Neural cell (in vitro differentiated cells): ENCODE results near the gene CLIC4. TPM values are rescaled to one million over a fixed set of nuclear protein-coding genes. Genes with fewer than 3 reads are reported as not detected.

Experiments
- H2AFZ ChIP-seq: fragments of 200-600, 300-800 bp; sonication (generic), shearing (Covaris generic); 2 replicates; pipeline ENCODE4 v1.6.0; 2014; ENCODE audit warnings: low read depth, mild to moderate bottlenecking, antibody characterized with exemption, low read length, moderate library complexity
- H3F3A ChIP-seq: fragments of 200-600 bp; shearing (Covaris generic); 2 replicates; pipeline ENCODE4 v1.6.1; 2016; ENCODE audit warnings: mild to moderate bottlenecking, moderate library complexity, mixed read lengths, antibody characterized with exemption, low read length; ENCODE audit not compliant: insufficient read depth, poor library complexity, severe bottlenecking
- H3K27ac ChIP-seq: fragments of 200-600, 300-800 bp; sonication (generic), shearing (Covaris generic); 2 replicates; pipeline ENCODE4 v1.5.1; 2014; ENCODE audit warnings: mild to moderate bottlenecking, low read length, moderate library complexity
- H3K27me3 ChIP-seq: fragments of 300-800, 200-600 bp; sonication (generic), shearing (Covaris generic); 2 replicates; pipeline ENCODE4 v1.6.0; 2014; ENCODE audit warnings: mild to moderate bottlenecking, low read depth, low read length, moderate library complexity; ENCODE audit not compliant: insufficient read depth
- H3K36me3 ChIP-seq: fragments of 300-800, 200-600 bp; sonication (generic), shearing (Covaris generic); 2 replicates; pipeline ENCODE4 v1.5.1; 2014; ENCODE audit warnings: mild to moderate bottlenecking, antibody characterized with exemption, low read length, moderate library complexity; ENCODE audit not compliant: insufficient read depth
- H3K4me2 ChIP-seq: fragments of 300-800, 200-600 bp; sonication (generic), shearing (Covaris generic); 2 replicates; pipeline ENCODE4 v1.6.0; 2014; ENCODE audit warnings: mild to moderate bottlenecking, low read length
- H3K4me3 ChIP-seq: fragments of 300-800, 200-600 bp; sonication (generic), shearing (Covaris generic); 2 replicates; pipeline ENCODE4 v1.5.1; 2014; ENCODE audit warnings: mild to moderate bottlenecking, low read length, moderate library complexity
- H3K79me2 ChIP-seq: fragments of 200-600 bp; shearing (Covaris generic); replicated peaks from 2 replicates; pipeline ENCODE4 v1.6.0; 2014; ENCODE audit warnings: mild to moderate bottlenecking, low read length, moderate library complexity; ENCODE audit not compliant: insufficient read depth
- H3K9ac ChIP-seq: fragments of 300-800, 200-600 bp; sonication (generic), shearing (Covaris generic); 2 replicates; pipeline ENCODE4 v1.6.1; 2016; ENCODE audit warnings: mild to moderate bottlenecking, low read length, mixed read lengths
- H3K9me2 ChIP-seq: fragments of 200-600 bp; shearing (Covaris generic); 2 replicates; pipeline ENCODE4 v1.6.1; 2016; ENCODE audit warnings: mild to moderate bottlenecking, low read length, mixed read lengths; ENCODE audit not compliant: insufficient read depth
- H3K9me3 ChIP-seq: fragments of 200-600, 300-800 bp; sonication (generic), shearing (Covaris generic); 2 replicates; pipeline ENCODE4 v1.6.1; 2016; ENCODE audit warnings: mild to moderate bottlenecking, mixed run types, low read length, moderate library complexity, mixed read lengths
- H4K20me1 ChIP-seq: fragments of 200-600 bp; shearing (Covaris generic); 2 replicates; pipeline ENCODE4 v1.6.1; 2016; ENCODE audit warnings: mild to moderate bottlenecking, mixed run types; ENCODE audit not compliant: insufficient read depth
- CTCF ChIP-seq: fragments of 450-650 bp; IDR thresholded peaks from 2 replicates; pipeline ENCODE4 v1.5.1; 2014; ENCODE audit warnings: antibody characterized with exemption, mild to moderate bottlenecking, moderate library complexity; ENCODE audit not compliant: poor library complexity, severe bottlenecking
- POLR2AphosphoS5 ChIP-seq: IDR thresholded peaks from 2 replicates; pipeline ENCODE4 v1.6.1; 2012
- RAD21 ChIP-seq: fragments of 450-650 bp; conservative IDR thresholded peaks from 2 replicates; pipeline ENCODE4 v1.6.1; 2014; ENCODE audit warnings: antibody characterized with exemption, mild to moderate bottlenecking, moderate library complexity
- SMC3 ChIP-seq: fragments of 450-650 bp; conservative IDR thresholded peaks from 2 replicates; pipeline ENCODE4 v1.6.1; 2014; ENCODE audit warnings: antibody characterized with exemption, mild to moderate bottlenecking, moderate library complexity; ENCODE audit not compliant: poor library complexity
- polyA plus RNA-seq: library from polyadenylated mRNA; depleted of rRNA; stranded (reverse); fragments of >200 nt; gene quantifications from 2 replicates; pipeline ENCODE4 v1.2.3, GENCODE V29; 2014
- small RNA-seq, 3 experiments: library from RNA; depleted of rRNA; stranded (forward); fragments of <200 nt; gene quantifications; one replicate each; pipeline ENCODE3, GENCODE V24; 2012

Gene CLIC4
- polyA plus RNA-seq, 1 donor from 2014 or later = 133 TPM

- Histone ChIP-seq H3K79me2 (no peaks in the 10 kb centered on the region), H3K9ac (no peak overlapping the region), H4K20me1 (no peaks in the 10 kb centered on the region), H3K9me3 (no peaks in the 10 kb centered on the region), H3F3A (no peaks in the 10 kb centered on the region), H3K4me2 (no peak overlapping the region), H3K27ac (no peak overlapping the region), H3K36me3 (no peaks in the 10 kb centered on the region), H3K4me3 (no peak overlapping the region), H3K9me2 (no peaks in the 10 kb centered on the region), H3K27me3 (no peaks in the 10 kb centered on the region), H2AFZ (no peak overlapping the region)
- TF ChIP-seq CTCF = no peak
- no peak for TF ChIP-seq RAD21
- no peak for TF ChIP-seq SMC3
- no peak for TF ChIP-seq POLR2AphosphoS5
Measured at GRCh38 chr1:24893431-24893830, 148.2 kb downstream of the CLIC4 start.

Small RNA genes within 50 kb of the gene (small RNA-seq; reads per million reads assigned to genes)
- 0 to 0.08 (median 0) reads per million in 3 experiments for gene RNU6-1208P

Other genes starting within 250 kb of the CLIC4 start
- gene RCAN3, start 242.6 kb upstream of the CLIC4 start, polyA plus RNA-seq = 27.8 and 31.4 TPM in 2 replicates
- gene NCMAP, start 189.4 kb upstream of the CLIC4 start, polyA plus RNA-seq = not detected in 2 replicates
- 37.1 and 38.7 TPM in 2 replicates for gene SRRM1, start 102.1 kb upstream of the CLIC4 start, polyA plus RNA-seq
- gene RUNX3, start 184.8 kb downstream of the CLIC4 start, polyA plus RNA-seq = not detected in 2 replicates